Natural killer cell (primary cell): ENCODE results near the gene PSMB11. TPM values are rescaled to one million over a fixed set of nuclear protein-coding genes. Genes with fewer than 3 reads are reported as not detected.

Experiments
- ATAC-seq, 3 donors: fragments of 150-1000 bp in 2 of 3; fragments of 200-7000 bp in 1 of 3; cut with Tn5 transposase; 1 replicate in 1 of 3; 2 replicates in 2 of 3; pipeline ENCODE4 v1.10.0; 2021; ENCODE audit warnings: mild to moderate bottlenecking in 2 of 3, moderate library complexity in 2 of 3
- DNase-seq, 2 donors: peaks; one replicate each; pipeline versions ENCODE4 v3.0.0 to v3.0.0-alpha.2; 2013 to 2021; ENCODE audit warnings: mixed read lengths in 1 of 2
- H3K27ac ChIP-seq: one replicate; pipeline ENCODE4 v1.5.1; 2013; ENCODE audit warnings: mild to moderate bottlenecking, low read length
- H3K27me3 ChIP-seq: one replicate; pipeline ENCODE4 v1.6.1; 2013; ENCODE audit warnings: low read length; ENCODE audit not compliant: control insufficient read depth, insufficient read depth
- H3K36me3 ChIP-seq: one replicate; pipeline ENCODE4 v1.6.1; 2013; ENCODE audit warnings: low read length; ENCODE audit not compliant: control insufficient read depth, insufficient read depth
- H3K4me1 ChIP-seq: one replicate; pipeline ENCODE4 v1.6.1; 2013; ENCODE audit warnings: low read length; ENCODE audit not compliant: control insufficient read depth, insufficient read depth
- H3K4me3 ChIP-seq: one replicate; pipeline ENCODE4 v1.5.1; 2013; ENCODE audit warnings: low read length
- H3K9me3 ChIP-seq: one replicate; pipeline ENCODE4 v1.6.1; 2013; ENCODE audit warnings: low read length; ENCODE audit not compliant: control insufficient read depth, insufficient read depth
- H3K27ac Mint-ChIP-seq, 2 donors: one replicate each; pipeline ENCODE4 v1.8.0; 2022; ENCODE audit warnings: mild to moderate bottlenecking in 2 of 2, mixed read lengths in 2 of 2, moderate library complexity in 1 of 2
- H3K27me3 Mint-ChIP-seq, 2 donors: one replicate each; pipeline ENCODE4 v1.8.0; 2022; ENCODE audit warnings: low read depth in 2 of 2, mixed read lengths in 2 of 2
- H3K36me3 Mint-ChIP-seq: one replicate; pipeline ENCODE4 v1.8.0; 2022; ENCODE audit warnings: mixed read lengths
- H3K4me1 Mint-ChIP-seq, 2 donors: one replicate each; pipeline ENCODE4 v1.8.0; 2022; ENCODE audit warnings: mixed read lengths in 2 of 2
- H3K4me3 Mint-ChIP-seq: one replicate; pipeline ENCODE4 v1.8.0; 2022; ENCODE audit warnings: mild to moderate bottlenecking, moderate library complexity, mixed read lengths
- H3K9me3 Mint-ChIP-seq, 2 donors: one replicate each; pipeline ENCODE4 v1.8.0; 2022; ENCODE audit warnings: mixed read lengths in 2 of 2
- WGBS: methylation state at CpG from one replicate; pipeline ENCODE4 v1.1.7; 2013; ENCODE audit warnings: missing lambda C conversion rate; ENCODE audit not compliant: insufficient coverage; 5-methylcytosine and 5-hydroxymethylcytosine counted together
- intact Hi-C: fragments of 100-400 bp; cut with micrococcal nuclease; formaldehyde crosslinking; loops from one replicate; pipeline ENCODE4 v1.14.2; 2022
- total RNA-seq, 4 donors: library from RNA; stranded (reverse); fragments of 120-200 nt in 1 of 4; gene quantifications; one replicate each; pipeline versions ENCODE4 v1.2.3 to v1.2.4, GENCODE V29; 2013 to 2022
- TF ChIP-seq, protein P1 (sequence below): fragments of 200-600 bp; IDR thresholded peaks from one replicate; pipeline ENCODE4 v1.8.0; 2022; ENCODE audit warnings: antibody characterized with exemption

PSMB11 gene
- total RNA-seq, 3 donors from 2014 or later (not counting 1 experiment from before 2014, with no cell fraction given): not detected

DNA sequence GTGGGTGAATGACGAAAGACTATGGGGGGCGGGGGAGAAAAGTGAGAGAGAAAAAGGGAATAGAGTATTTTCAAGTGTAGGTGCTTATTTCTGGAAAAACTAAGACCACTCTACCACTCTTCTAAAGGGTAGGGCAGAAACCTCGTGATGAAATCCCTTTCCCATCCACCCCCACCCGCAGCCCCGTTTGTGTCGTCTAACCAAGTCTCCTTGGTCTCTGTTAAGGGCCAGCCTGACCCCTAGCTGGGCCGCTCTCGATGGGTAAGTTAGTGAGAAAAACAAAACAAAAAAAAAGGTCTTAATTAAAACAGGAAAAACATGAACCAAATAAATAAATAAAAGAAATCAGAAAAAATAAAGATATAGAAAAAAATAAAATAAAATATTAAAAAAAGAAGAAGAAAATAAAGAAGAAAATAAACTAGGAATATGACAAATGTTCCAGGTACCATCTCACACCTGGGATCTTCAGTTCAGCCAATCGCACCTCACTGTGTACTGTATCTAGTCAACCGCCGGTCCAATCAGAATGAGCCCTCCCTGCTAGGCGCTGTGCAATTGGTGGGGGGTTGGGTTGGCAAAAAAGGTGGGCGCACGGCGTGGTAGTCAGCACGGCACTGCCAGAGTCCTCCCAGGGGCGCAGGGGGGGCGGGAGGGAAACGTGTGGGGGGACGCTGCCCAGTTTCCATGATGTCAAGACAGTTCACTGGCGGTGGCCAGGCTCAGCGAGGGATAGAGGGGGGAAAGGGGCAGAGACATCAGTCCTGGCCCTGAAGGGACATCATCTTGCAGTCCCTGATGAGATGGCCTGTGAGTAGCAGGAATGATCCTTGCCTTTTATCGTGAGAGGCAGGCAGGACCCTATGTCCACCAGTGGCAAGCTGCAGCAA, 25.1 kb downstream of the PSMB11 start:
- H3K4me3 ChIP-seq: no peak overlapping the region
- intact Hi-C loops: no loop called here
- DNase-seq: no peak
- no peak overlapping the region for H3K27ac ChIP-seq
- Mint-ChIP-seq H3K36me3 (peaks cover 10% of the 10 kb centered on the region), H3K27ac (no peak overlapping the region), H3K4me3 (no peak overlapping the region), H3K9me3 (no peaks in the 10 kb centered on the region), H3K4me1 (peaks cover 27 to 37% of the 10 kb centered on the region in 2 donors), H3K27me3 (no peaks in the 10 kb centered on the region)
- TF ChIP-seq, protein P1, sequence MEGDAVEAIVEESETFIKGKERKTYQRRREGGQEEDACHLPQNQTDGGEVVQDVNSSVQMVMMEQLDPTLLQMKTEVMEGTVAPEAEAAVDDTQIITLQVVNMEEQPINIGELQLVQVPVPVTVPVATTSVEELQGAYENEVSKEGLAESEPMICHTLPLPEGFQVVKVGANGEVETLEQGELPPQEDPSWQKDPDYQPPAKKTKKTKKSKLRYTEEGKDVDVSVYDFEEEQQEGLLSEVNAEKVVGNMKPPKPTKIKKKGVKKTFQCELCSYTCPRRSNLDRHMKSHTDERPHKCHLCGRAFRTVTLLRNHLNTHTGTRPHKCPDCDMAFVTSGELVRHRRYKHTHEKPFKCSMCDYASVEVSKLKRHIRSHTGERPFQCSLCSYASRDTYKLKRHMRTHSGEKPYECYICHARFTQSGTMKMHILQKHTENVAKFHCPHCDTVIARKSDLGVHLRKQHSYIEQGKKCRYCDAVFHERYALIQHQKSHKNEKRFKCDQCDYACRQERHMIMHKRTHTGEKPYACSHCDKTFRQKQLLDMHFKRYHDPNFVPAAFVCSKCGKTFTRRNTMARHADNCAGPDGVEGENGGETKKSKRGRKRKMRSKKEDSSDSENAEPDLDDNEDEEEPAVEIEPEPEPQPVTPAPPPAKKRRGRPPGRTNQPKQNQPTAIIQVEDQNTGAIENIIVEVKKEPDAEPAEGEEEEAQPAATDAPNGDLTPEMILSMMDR: no peak
- 95% methylated on average over 18 of the region's 23 CpGs for WGBS
- H3K4me1 ChIP-seq: peaks cover 28% of the 10 kb centered on the region
- H3K9me3 ChIP-seq: no peaks in the 10 kb centered on the region
- peaks cover 63% of the 10 kb centered on the region for H3K36me3 ChIP-seq
- ATAC-seq: no peak
- H3K27me3 ChIP-seq: no peaks in the 10 kb centered on the region

DNA sequence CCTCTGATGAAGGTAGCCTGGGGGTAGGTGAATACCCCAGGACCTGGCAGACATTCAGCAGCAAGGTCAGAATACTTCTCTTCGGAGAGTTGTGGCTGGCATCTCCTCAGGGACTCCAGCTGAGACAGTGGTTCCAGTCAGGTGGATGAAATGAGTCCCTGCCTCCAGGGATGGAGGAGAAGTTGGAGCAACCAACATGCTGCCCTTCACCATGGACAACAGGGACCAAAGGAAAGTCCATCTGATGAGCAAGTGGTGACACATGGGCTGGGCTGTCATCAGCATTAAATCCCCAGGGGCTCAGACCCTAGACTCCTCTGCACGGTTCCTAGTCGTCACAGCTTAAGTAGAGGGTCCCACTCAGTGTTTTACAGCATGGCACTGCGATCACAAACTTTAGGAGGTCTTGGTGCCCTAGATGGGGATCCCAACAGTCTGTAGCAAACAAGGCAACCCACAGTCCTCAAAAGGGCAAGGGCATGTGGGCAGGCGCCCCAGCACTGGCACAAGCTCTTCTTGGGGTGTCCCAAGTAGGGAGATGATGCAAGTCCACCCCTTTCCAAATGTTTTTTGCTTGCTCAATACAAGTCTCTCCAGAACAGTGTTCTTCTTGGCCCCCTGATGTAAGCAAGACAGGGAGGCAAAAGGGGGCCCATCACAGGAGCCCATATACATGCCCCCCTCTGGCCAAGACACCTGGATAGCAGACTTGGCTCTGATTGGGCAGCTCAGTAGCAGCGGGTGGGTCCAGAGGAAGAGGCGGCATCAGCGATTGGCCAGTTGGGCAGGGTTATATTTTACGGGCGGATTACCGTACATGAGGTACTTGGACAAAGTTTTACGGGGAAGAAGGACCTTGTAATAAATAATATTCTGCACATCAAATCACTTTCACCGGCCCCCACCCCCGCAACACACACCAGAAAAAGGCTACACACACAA, 26.1 kb downstream of the PSMB11 start:
- H3K4me3 Mint-ChIP-seq: no peak overlapping the region
- Histone ChIP-seq H3K36me3 (peaks cover 63% of the 10 kb centered on the region), H3K4me1 (peaks cover 29% of the 10 kb centered on the region), H3K9me3 (no peaks in the 10 kb centered on the region), H3K27ac (no peak overlapping the region), H3K27me3 (no peaks in the 10 kb centered on the region), H3K4me3 (no peak overlapping the region)
- intact Hi-C loops: no loop called here
- H3K27me3 Mint-ChIP-seq: no peaks in the 10 kb centered on the region
- TF ChIP-seq, protein P1: no peak
- ATAC-seq: peak in 1 of 3 donors; percentile 2
- H3K4me1 Mint-ChIP-seq: peaks cover 27 to 41% of the 10 kb centered on the region in 2 donors
- H3K36me3 Mint-ChIP-seq: peaks cover 9% of the 10 kb centered on the region
- H3K9me3 Mint-ChIP-seq: no peaks in the 10 kb centered on the region
- peak overlapping the region; percentile 72 to 78 for H3K27ac Mint-ChIP-seq
- WGBS: 93% methylated on average over 14 of the region's 14 CpGs
- no peak for DNase-seq

DNA sequence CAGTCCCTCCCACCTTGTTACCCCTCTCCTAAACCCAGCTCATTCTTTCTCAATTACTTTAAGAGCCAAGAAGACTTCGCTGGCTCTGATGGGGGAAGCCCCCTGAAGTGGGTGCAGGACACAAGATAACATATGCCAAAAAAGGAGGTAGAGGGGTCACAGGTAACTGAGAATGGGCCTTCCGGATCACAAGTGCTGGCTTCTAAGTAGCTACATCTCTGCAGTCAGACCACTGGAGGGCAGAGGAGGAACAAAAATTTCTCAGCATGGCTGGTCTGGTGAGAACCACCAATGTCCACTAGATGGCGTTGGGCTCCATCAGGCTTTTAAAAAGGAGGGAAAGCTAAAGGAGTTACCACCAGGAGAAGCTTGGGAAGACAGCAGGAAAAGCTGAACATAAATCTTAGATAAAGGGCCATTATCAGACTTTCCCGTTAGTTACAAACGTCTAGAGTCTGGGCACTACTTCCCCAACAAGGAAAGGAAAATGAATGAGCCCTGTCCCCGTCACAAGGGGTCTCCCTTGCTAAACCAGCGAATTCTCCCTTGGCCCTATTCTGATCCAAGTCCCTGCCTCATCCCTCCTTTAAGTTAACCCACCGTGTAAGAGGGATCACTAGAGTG, 26.9 kb downstream of the PSMB11 start:
- intact Hi-C loops: loop anchor here (1.0 kb wide), 1 partner anchor 40 kb away; no protein-coding TSS in a partner anchor
- Mint-ChIP-seq H3K9me3 (no peaks in the 10 kb centered on the region), H3K36me3 (peaks cover 1% of the 10 kb centered on the region), H3K4me1 (peaks cover 27 to 41% of the 10 kb centered on the region in 2 donors), H3K27me3 (no peaks in the 10 kb centered on the region), H3K4me3 (peak overlapping the region; percentile 37), H3K27ac (peak overlapping the region; percentile 72 to 78)
- DNase-seq: peak; percentile 55 to 91
- ATAC-seq: peak; percentile 82 to 92 (median 84)
- Histone ChIP-seq H3K9me3 (no peaks in the 10 kb centered on the region), H3K27me3 (no peaks in the 10 kb centered on the region), H3K4me1 (peaks cover 29% of the 10 kb centered on the region), H3K4me3 (no peak overlapping the region), H3K27ac (no peak overlapping the region), H3K36me3 (peaks cover 55% of the 10 kb centered on the region)
- TF ChIP-seq, protein P1: peak; percentile 99
- whole genome bisulfite sequencing: 40% methylated on average over 8 of the region's 8 CpGs
